HG02798 (cell line): Measurements from ENCODE around the gene SEPTIN5.

ENCODE experiments used
- ATAC-seq: cut with Tn5 transposase; IDR thresholded peaks from one replicate; pipeline ENCODE4 v1.9.1; 2021; ENCODE audit warnings: mild to moderate bottlenecking; ENCODE audit not compliant: unreplicated experiment, poor library complexity

SEPTIN5 gene

GRCh38 chr22:19730655-19731360 is 16.5 kb downstream of the SEPTIN5 start:
- ATAC-seq: peak; percentile 40

GRCh38 chr22:19731361-19732135 is 17.2 kb downstream of the SEPTIN5 start:
- ATAC-seq: no peak

GRCh38 chr22:19732403-19733113 is 18.3 kb downstream of the SEPTIN5 start:
- no peak for ATAC-seq

- no peak for ATAC-seq
These were observed 19.5 kb downstream of the SEPTIN5 start for GRCh38 chr22:19733755-19734154.

GRCh38 chr22:19734163-19734562 is 19.9 kb downstream of the SEPTIN5 start:
- ATAC-seq: no peak

GRCh38 chr22:19734837-19735382 is 20.6 kb downstream of the SEPTIN5 start:
- no peak for ATAC-seq

- ATAC-seq: no peak
These were observed 21.6 kb downstream of the SEPTIN5 start for GRCh38 chr22:19735665-19736510.

GRCh38 chr22:19737846-19738663 is 23.8 kb downstream of the SEPTIN5 start:
- ATAC-seq: no peak

- no peak for ATAC-seq
These were observed 24.6 kb downstream of the SEPTIN5 start for GRCh38 chr22:19738664-19739447.

- no peak for ATAC-seq
These were observed 25.2 kb downstream of the SEPTIN5 start for GRCh38 chr22:19739448-19739895.

GRCh38 chr22:19739911-19740449 is 25.7 kb downstream of the SEPTIN5 start:
- ATAC-seq: no peak

- ATAC-seq: no peak
These were observed 26.3 kb downstream of the SEPTIN5 start for GRCh38 chr22:19740586-19740985.

- ATAC-seq: no peak
These were observed 26.8 kb downstream of the SEPTIN5 start for GRCh38 chr22:19741053-19741452.

GRCh38 chr22:19742160-19743066 is 28.1 kb downstream of the SEPTIN5 start:
- no peak for ATAC-seq

- ATAC-seq: no peak
These were observed 28.8 kb downstream of the SEPTIN5 start for GRCh38 chr22:19743081-19743480.

- ATAC-seq: no peak
These were observed 29.3 kb downstream of the SEPTIN5 start for GRCh38 chr22:19743651-19744050.
